SK-N-SH treated with all-trans-retinoic acid at 6 μM for 48 hours (cell line): ENCODE results near the gene DDX60.
"Not testable (repeated sequence)": the region's sequence is repeated elsewhere in the genome, so short reads cannot be mapped to it uniquely, and the experiment has no call there.

Experiments
- ATAC-seq: fragments of 200-7000 bp; cut with Tn5 transposase; 3 replicates; pipeline ENCODE4 v1.9.1; 2020; ENCODE audit warnings: mild to moderate bottlenecking, moderate library complexity
- ARNTL ChIP-seq: fragments of 450-650 bp; formaldehyde crosslinking; IDR thresholded peaks from 2 replicates; pipeline ENCODE4 v1.5.0; 2020; ENCODE audit warnings: low read depth, mild to moderate bottlenecking, moderate library complexity, borderline replicate concordance
- BACH2 ChIP-seq: fragments of 250-450 bp; sonication (Bioruptor Pico); IDR thresholded peaks from 2 replicates; pipeline ENCODE4 v1.9.0; 2021; ENCODE audit warnings: mild to moderate bottlenecking, borderline replicate concordance
- CSDC2 ChIP-seq: fragments of 250-450 bp; sonication (Bioruptor Pico); IDR thresholded peaks from 2 replicates; pipeline ENCODE4 v1.5.0; 2020; ENCODE audit warnings: mild to moderate bottlenecking, moderate library complexity
- CSRNP3 ChIP-seq: fragments of 250-450 bp; sonication (Bioruptor Pico); IDR thresholded peaks from 2 replicates; pipeline ENCODE4 v1.5.1; 2021; ENCODE audit warnings: mild to moderate bottlenecking, moderate library complexity
- ESRRG ChIP-seq: fragments of 250-450 bp; sonication (Bioruptor Pico); IDR thresholded peaks from 2 replicates; pipeline ENCODE4 v1.6.1; 2021; ENCODE audit warnings: mild to moderate bottlenecking
- GLIS3 ChIP-seq: fragments of 250-450 bp; sonication (Bioruptor Pico); IDR thresholded peaks from 2 replicates; pipeline ENCODE4 v1.5.0; 2020; ENCODE audit warnings: mild to moderate bottlenecking, moderate library complexity
- ISL1 ChIP-seq: fragments of 250-450 bp; sonication (Bioruptor Pico); IDR thresholded peaks from 2 replicates; pipeline ENCODE4 v2.1.2; 2022; ENCODE audit warnings: mild to moderate bottlenecking, moderate library complexity
- OSR1 ChIP-seq: fragments of 250-450 bp; sonication (Bioruptor Pico); IDR thresholded peaks from 2 replicates; pipeline ENCODE4 v1.8.0; 2022; ENCODE audit warnings: moderate library complexity, mild to moderate bottlenecking, inconsistent platforms
- PATZ1 ChIP-seq: fragments of 250-450 bp; sonication (Bioruptor Pico); IDR thresholded peaks from 2 replicates; pipeline ENCODE4 v1.8.0; 2020; ENCODE audit warnings: mild to moderate bottlenecking, moderate library complexity, borderline replicate concordance
- POU6F1 ChIP-seq: fragments of 250-450 bp; sonication (Bioruptor Pico); IDR thresholded peaks from 2 replicates; pipeline ENCODE4 v1.8.0; 2021; ENCODE audit warnings: low read depth, mild to moderate bottlenecking, moderate library complexity, borderline replicate concordance
- PPARA ChIP-seq: fragments of 250-450 bp; sonication (Bioruptor Pico); IDR thresholded peaks from 2 replicates; pipeline ENCODE4 v1.5.0; 2020; ENCODE audit warnings: mild to moderate bottlenecking, borderline replicate concordance
- RARB ChIP-seq: fragments of 250-450 bp; sonication (Bioruptor Pico); IDR thresholded peaks from 2 replicates; pipeline ENCODE4 v1.8.0; 2021; ENCODE audit warnings: mild to moderate bottlenecking, moderate library complexity
- SNAI2 ChIP-seq: fragments of 250-450 bp; sonication (Bioruptor Pico); IDR thresholded peaks from 2 replicates; pipeline ENCODE4 v1.5.0; 2020; ENCODE audit warnings: mild to moderate bottlenecking, moderate library complexity
- TCF4 ChIP-seq: fragments of 250-450 bp; sonication (Bioruptor Pico); IDR thresholded peaks from 2 replicates; pipeline ENCODE4 v1.8.0; 2021; ENCODE audit warnings: mild to moderate bottlenecking, moderate library complexity, borderline replicate concordance
- TOX ChIP-seq: fragments of 250-450 bp; sonication (Bioruptor Pico); IDR thresholded peaks from 2 replicates; pipeline ENCODE4 v1.8.0; 2021; ENCODE audit warnings: mild to moderate bottlenecking, moderate library complexity, borderline replicate concordance
- TSHZ2 ChIP-seq: fragments of 250-450 bp; sonication (Bioruptor Pico); IDR thresholded peaks from 2 replicates; pipeline ENCODE4 v1.5.0; 2020; ENCODE audit warnings: mild to moderate bottlenecking, moderate library complexity
- ZC3H10 ChIP-seq: fragments of 250-450 bp; sonication (Bioruptor Pico); IDR thresholded peaks from 2 replicates; pipeline ENCODE4 v1.5.1; 2021; ENCODE audit warnings: mild to moderate bottlenecking, moderate library complexity
- ZFP3 ChIP-seq: fragments of 250-450 bp; sonication (Bioruptor Pico); IDR thresholded peaks from 2 replicates; pipeline ENCODE4 v1.5.0; 2020; ENCODE audit warnings: mild to moderate bottlenecking, moderate library complexity
- ZFP30 ChIP-seq: fragments of 450-650 bp; formaldehyde crosslinking; IDR thresholded peaks from 2 replicates; pipeline ENCODE4 v1.5.0; 2022; ENCODE audit warnings: mild to moderate bottlenecking, moderate library complexity
- ZNF565 ChIP-seq: fragments of 450-650 bp; formaldehyde crosslinking; conservative IDR thresholded peaks from 2 replicates; pipeline ENCODE4 v1.5.0; 2020; ENCODE audit warnings: low read depth, mild to moderate bottlenecking, moderate library complexity
- ZNF70 ChIP-seq: fragments of 450-650 bp; formaldehyde crosslinking; IDR thresholded peaks from 2 replicates; pipeline ENCODE4 v1.5.0; 2020; ENCODE audit warnings: mild to moderate bottlenecking, moderate library complexity

The DDX60 gene

GRCh38 chr4:168304744-168305459, 13.7 kb downstream of the DDX60 start:
- TF ChIP-seq PATZ1 (CRISPR knock-in tag): no peak
- no peak for TF ChIP-seq ZFP30 (CRISPR knock-in tag)
- no peak for TF ChIP-seq SNAI2 (CRISPR knock-in tag)
- no peak for TF ChIP-seq POU6F1 (CRISPR knock-in tag)
- TF ChIP-seq OSR1 (CRISPR knock-in tag): no peak
- TF ChIP-seq CSDC2 (CRISPR knock-in tag): no peak
- TF ChIP-seq RARB (CRISPR knock-in tag): no peak
- no peak for TF ChIP-seq BACH2 (CRISPR knock-in tag)
- no peak for TF ChIP-seq ZFP3
- no peak for TF ChIP-seq ARNTL (CRISPR knock-in tag)
- no peak for TF ChIP-seq ZNF70
- no peak for TF ChIP-seq TCF4 (CRISPR knock-in tag)
- TF ChIP-seq GLIS3: no peak
- no peak for TF ChIP-seq ISL1 (CRISPR knock-in tag)
- TF ChIP-seq ESRRG (CRISPR knock-in tag): no peak
- no peak for TF ChIP-seq TOX (CRISPR knock-in tag)
- no peak for TF ChIP-seq ZNF565
- TF ChIP-seq PPARA (CRISPR knock-in tag): no peak
- no peak for ATAC-seq

- not testable (repeated sequence) for ATAC-seq
These were observed 15.1 kb downstream of the DDX60 start for GRCh38 chr4:168303430-168303829.

GRCh38 chr4:168293386-168293975, 25.1 kb downstream of the DDX60 start:
- ATAC-seq: no peak
- no peak for TF ChIP-seq ISL1 (CRISPR knock-in tag)
- TF ChIP-seq CSDC2 (CRISPR knock-in tag): no peak
- no peak for TF ChIP-seq TOX (CRISPR knock-in tag)
- TF ChIP-seq RARB (CRISPR knock-in tag): no peak
- no peak for TF ChIP-seq ESRRG (CRISPR knock-in tag)
- TF ChIP-seq CSRNP3: no peak
- no peak for TF ChIP-seq PPARA (CRISPR knock-in tag)
- no peak for TF ChIP-seq ZFP3
- TF ChIP-seq OSR1 (CRISPR knock-in tag): no peak
- TF ChIP-seq ZNF565: no peak
- no peak for TF ChIP-seq GLIS3
- no peak for TF ChIP-seq POU6F1 (CRISPR knock-in tag)
- no peak for TF ChIP-seq TSHZ2
- no peak for TF ChIP-seq ARNTL (CRISPR knock-in tag)
- no peak for TF ChIP-seq SNAI2 (CRISPR knock-in tag)
- no peak for TF ChIP-seq TCF4 (CRISPR knock-in tag)
- no peak for TF ChIP-seq ZC3H10 (CRISPR knock-in tag)
